K562 treated with DMSO at 1 percent for 24 hours (cell line): Measurements from ENCODE around the gene FABP6. TPM values are rescaled to one million over a fixed set of nuclear protein-coding genes. Genes with fewer than 3 reads are reported as not detected.

Experiments used
- total RNA-seq: library from RNA; unstranded; fragments of 300-600 nt; gene quantifications from 2 replicates; pipeline ENCODE4 v1.2.3, GENCODE V29; 2022; ENCODE audit warnings: low read depth; ENCODE audit not compliant: insufficient read depth

FABP6 gene, protein sequence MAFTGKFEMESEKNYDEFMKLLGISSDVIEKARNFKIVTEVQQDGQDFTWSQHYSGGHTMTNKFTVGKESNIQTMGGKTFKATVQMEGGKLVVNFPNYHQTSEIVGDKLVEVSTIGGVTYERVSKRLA
- not detected in 2 replicates for total RNA-seq

GRCh38 chr5:160229190-160229742 is at the start of gene FABP6:
TSS of gene FABP6 (plus strand) at chr5:160229506. CDS start at chr5:160229558, 52 bp downstream.

Other genes starting within 250 kb of the FABP6 start
- gene TTC1, start 220.4 kb upstream of the FABP6 start, total RNA-seq: 49.9 and 60.1 TPM in 2 replicates
- 12.9 and 13.5 TPM in 2 replicates for gene PWWP2A, start 110.1 kb upstream of the FABP6 start, total RNA-seq
- gene CCNJL, start 83.1 kb downstream of the FABP6 start, total RNA-seq: not detected in 2 replicates
- gene C1QTNF2, start 141.1 kb downstream of the FABP6 start, total RNA-seq: not detected in 2 replicates
- gene FAM200C, start 170.5 kb downstream of the FABP6 start, total RNA-seq: 2.5 and 3.2 TPM in 2 replicates
- 53.5 and 68.6 TPM in 2 replicates for gene SLU7, start 189.6 kb downstream of the FABP6 start, total RNA-seq
- 265 and 288 TPM in 2 replicates for gene PTTG1, start 192.3 kb downstream of the FABP6 start, total RNA-seq